Peyer's patch (tissue), 4 donors: ENCODE measurements around the gene TINAGL1. TPM values are rescaled to one million over a fixed set of nuclear protein-coding genes. Genes with fewer than 3 reads are reported as not detected.

Experiments
- DNase-seq, 3 donors: peaks; one replicate each; pipeline ENCODE4 v3.0.0-alpha.2; 2017 to 2019
- H3K27ac ChIP-seq, 4 donors: fragments of 200-600 bp; sonication (generic); one replicate each; pipeline ENCODE4 v1.5.1; 2016 to 2019
- H3K27me3 ChIP-seq, 2 donors: fragments of 200-600 bp; sonication (generic); one replicate each; pipeline ENCODE4 v1.5.1; 2019
- H3K36me3 ChIP-seq, 3 donors: fragments of 200-600 bp; sonication (generic); one replicate each; pipeline ENCODE4 v1.5.1; 2016 to 2019
- H3K4me1 ChIP-seq, 4 donors: fragments of 200-600 bp; sonication (generic); one replicate each; pipeline ENCODE4 v1.5.1; 2016 to 2019
- H3K4me3 ChIP-seq, 4 donors: fragments of 200-600 bp; sonication (generic); 1 replicate in 3 of 4; 2 replicates in 1 of 4; pipeline ENCODE4 v1.5.1; 2016 to 2019; ENCODE audit warnings: mild to moderate bottlenecking in 1 of 4
- H3K9me3 ChIP-seq, 4 donors: fragments of 200-600 bp; sonication (generic); one replicate each; pipeline ENCODE4 v1.5.1; 2016 to 2019; ENCODE audit warnings: mild to moderate bottlenecking in 1 of 4
- CTCF ChIP-seq, 6 experiments: fragments of 450-650 bp in 4 of 6; fragments of 200-600 bp in 2 of 6; sonication (generic) in 1 of 6; IDR thresholded peaks; one replicate each; pipeline ENCODE4 v1.5.1; 2017 to 2019; ENCODE audit warnings: antibody characterized with exemption in 6 of 6, mild to moderate bottlenecking in 3 of 6, moderate library complexity in 1 of 6
- POLR2A ChIP-seq, 2 donors: fragments of 450-650 bp; IDR thresholded peaks; one replicate each; pipeline ENCODE4 v1.5.1; 2017; ENCODE audit warnings: antibody characterized with exemption in 2 of 2, mild to moderate bottlenecking in 2 of 2, moderate library complexity in 2 of 2
- total RNA-seq, 4 donors: library from RNA; depleted of rRNA; stranded (reverse); fragments of >200 nt; gene quantifications; one replicate each; pipeline ENCODE4 v1.1.0, GENCODE V29; 2016

TINAGL1 gene
- total RNA-seq, 4 donors from 2014 or later, result 112 to 215 (median 192) TPM

DNA sequence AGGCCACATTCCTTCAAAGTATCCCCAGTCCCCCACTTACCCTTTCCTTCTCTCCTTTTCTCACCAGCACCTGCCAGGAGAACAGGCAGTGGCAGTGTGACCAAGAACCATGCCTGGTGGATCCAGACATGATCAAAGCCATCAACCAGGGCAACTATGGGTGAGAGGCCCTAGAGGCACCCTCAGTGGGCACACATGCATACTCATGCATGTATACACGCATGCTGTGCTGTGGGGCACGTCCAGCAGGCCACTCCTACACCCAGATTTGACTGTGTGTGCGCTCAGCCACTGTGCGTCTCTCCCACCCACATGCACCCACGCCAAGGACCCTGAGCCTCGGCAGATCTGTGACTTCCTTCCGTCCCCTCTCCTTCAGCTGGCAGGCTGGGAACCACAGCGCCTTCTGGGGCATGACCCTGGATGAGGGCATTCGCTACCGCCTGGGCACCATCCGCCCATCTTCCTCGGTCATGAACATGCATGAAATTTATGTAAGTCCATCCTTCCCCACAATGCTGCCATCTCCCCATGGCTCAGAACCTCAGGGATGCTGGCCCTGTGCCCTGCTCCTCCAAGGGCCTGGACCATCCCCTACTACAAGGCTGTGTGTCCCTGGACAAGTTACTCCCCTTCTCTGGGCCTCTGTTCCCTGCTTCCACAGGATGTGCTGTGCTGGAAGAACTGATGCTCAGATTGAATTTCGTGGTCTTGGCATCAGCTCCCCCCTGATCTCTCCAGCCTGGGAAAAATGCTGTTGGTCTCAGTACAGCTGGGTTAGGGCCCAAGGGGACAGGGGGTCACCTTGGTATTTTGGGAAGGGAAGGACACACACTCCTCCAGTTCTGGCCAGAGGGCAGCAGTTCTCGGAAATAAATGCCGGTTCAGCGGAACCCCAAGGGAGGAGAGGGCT, 7.0 kb downstream of the TINAGL1 start:
- peaks cover 0 to 76% (median 0%) of the 10 kb centered on the region in 4 donors for H3K4me1 ChIP-seq
- no peak overlapping the region for H3K4me3 ChIP-seq
- no peak for DNase-seq
- H3K27me3 ChIP-seq, result no peaks in the 10 kb centered on the region
- peaks cover 0 to 28% (median 0%) of the 10 kb centered on the region in 3 donors for H3K36me3 ChIP-seq
- TF ChIP-seq POLR2A (IDR thresholded peaks at IDR 0.05), result no peak
- no peak for TF ChIP-seq CTCF (IDR thresholded peaks at IDR 0.05)
- no peaks in the 10 kb centered on the region for H3K9me3 ChIP-seq
- peak overlapping the region in 2 of 4 donors; percentile 65 to 82 for H3K27ac ChIP-seq

DNA sequence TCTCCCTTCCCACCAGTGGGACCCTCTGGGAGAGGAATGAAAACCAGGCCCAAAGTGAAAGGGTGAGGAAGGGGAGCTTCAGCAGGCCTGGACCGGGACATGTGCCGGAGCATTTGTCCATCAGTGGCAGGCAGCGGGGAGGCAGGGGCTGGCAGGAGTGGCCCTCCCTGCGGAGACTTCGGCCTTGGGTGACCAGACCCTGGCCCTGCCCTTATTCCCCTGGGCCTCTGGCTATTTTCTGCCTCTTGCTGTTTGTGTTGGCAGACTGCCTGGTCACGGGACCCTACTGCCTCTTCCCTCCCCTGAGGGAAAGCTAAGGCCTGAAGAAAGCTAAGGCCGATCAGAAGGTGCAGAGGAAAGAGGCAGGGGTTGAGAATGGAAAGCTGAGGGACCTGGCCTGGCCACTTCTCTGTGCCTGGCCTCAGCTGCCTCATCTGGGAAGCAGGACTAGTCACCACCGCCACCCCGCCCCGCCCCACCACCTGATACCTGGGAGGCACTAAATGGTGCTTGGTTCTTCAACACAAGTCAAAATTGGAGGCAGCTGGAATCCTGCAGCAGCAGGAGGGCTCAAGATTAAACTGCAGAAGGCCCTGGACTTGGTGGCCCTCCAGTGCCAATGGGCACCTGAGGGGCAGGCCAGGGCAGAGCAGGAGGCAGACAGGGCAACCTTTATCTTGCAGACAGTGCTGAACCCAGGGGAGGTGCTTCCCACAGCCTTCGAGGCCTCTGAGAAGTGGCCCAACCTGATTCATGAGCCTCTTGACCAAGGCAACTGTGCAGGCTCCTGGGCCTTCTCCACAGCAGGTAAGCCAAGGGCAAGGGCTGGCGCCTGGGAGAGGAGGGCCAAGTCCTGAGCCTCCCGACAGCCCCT, 7.9 kb downstream of the TINAGL1 start:
- TF ChIP-seq POLR2A (IDR thresholded peaks at IDR 0.05) (no peak), CTCF (IDR thresholded peaks at IDR 0.05) (no peak)
- H3K27ac ChIP-seq, result peak overlapping the region in 2 of 4 donors; percentile 65 to 82
- H3K4me3 ChIP-seq, result peak overlapping the region in 1 of 4 donors; percentile 3
- H3K36me3 ChIP-seq, result peaks cover 0 to 28% (median 0%) of the 10 kb centered on the region in 3 donors
- DNase-seq, result no peak
- no peaks in the 10 kb centered on the region for H3K9me3 ChIP-seq
- no peaks in the 10 kb centered on the region for H3K27me3 ChIP-seq
- peaks cover 0 to 83% (median 2%) of the 10 kb centered on the region in 4 donors for H3K4me1 ChIP-seq

DNA sequence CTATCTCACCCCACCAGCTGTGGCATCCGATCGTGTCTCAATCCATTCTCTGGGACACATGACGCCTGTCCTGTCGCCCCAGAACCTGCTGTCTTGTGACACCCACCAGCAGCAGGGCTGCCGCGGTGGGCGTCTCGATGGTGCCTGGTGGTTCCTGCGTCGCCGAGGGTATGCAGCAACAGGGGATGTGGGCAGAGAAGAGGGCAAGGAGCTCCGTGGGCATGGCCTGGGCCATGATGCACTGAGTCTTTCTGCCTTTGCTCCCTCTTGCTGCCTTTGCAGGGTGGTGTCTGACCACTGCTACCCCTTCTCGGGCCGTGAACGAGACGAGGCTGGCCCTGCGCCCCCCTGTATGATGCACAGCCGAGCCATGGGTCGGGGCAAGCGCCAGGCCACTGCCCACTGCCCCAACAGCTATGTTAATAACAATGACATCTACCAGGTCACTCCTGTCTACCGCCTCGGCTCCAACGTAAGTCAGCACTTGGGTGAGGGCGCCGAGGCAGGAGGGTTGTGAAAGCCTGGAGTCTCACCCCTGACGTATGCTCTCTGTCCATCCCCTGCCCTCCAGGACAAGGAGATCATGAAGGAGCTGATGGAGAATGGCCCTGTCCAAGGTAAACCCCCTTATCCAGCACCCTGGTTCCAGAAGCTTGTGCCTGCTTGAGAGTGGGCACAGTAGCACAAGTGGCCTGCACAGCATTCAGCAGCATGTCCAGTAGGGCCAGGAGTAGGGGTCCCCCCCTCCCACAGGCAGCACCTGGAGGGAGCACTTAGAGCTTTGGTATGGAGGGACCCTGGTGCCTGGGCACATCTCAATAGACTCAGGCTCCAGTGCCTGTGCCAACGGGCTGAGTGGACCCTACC, 8.8 kb downstream of the TINAGL1 start:
- Histone ChIP-seq H3K9me3 (no peaks in the 10 kb centered on the region), H3K4me3 (peak overlapping the region in 1 of 4 donors; percentile 3), H3K27ac (peak overlapping the region in 2 of 4 donors; percentile 65 to 82), H3K27me3 (no peaks in the 10 kb centered on the region), H3K4me1 (peaks cover 0 to 85% (median 2%) of the 10 kb centered on the region in 4 donors), H3K36me3 (peaks cover 0 to 28% (median 0%) of the 10 kb centered on the region in 3 donors)
- TF ChIP-seq POLR2A (IDR thresholded peaks at IDR 0.05), result no peak
- no peak for TF ChIP-seq CTCF (IDR thresholded peaks at IDR 0.05)
- DNase-seq, result peak in 1 of 3 donors; percentile 1

DNA sequence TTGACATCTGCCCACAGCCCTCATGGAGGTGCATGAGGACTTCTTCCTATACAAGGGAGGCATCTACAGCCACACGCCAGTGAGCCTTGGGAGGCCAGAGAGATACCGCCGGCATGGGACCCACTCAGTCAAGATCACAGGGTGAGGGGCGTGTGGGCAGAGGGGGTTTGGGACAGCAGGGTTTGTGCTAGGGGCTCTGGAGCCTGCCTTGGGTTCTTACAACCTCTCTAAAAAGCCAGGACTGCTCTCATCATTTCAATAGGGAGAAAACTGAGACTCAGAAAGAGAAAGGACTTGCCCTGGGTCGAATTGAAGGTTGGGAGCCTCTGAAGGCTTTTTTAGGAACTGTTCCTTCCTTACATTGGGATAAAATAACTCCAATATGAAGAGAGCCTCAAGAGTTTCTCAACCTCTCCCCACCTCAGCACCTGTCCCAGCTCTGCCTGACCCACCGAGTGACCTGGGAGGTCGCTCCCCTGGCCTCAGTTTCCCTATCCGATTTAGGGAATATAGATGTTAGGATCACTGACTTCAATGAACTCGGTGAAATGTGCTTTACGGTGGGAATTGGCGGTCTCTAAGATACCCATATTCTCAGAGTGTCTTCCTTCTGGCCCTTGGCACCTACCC, 9.5 kb downstream of the TINAGL1 start:
- Histone ChIP-seq H3K4me3 (no peak overlapping the region), H3K4me1 (peaks cover 0 to 86% (median 2%) of the 10 kb centered on the region in 4 donors), H3K9me3 (no peaks in the 10 kb centered on the region), H3K27ac (peak overlapping the region in 1 of 4 donors; percentile 81), H3K27me3 (no peaks in the 10 kb centered on the region), H3K36me3 (peaks cover 0 to 28% (median 0%) of the 10 kb centered on the region in 3 donors)
- DNase-seq, result peak in 1 of 3 donors; percentile 8
- TF ChIP-seq CTCF (IDR thresholded peaks at IDR 0.05) (no peak), POLR2A (IDR thresholded peaks at IDR 0.05) (no peak)
